DOHH2 (cell line): ENCODE results near the gene RBM33.
"Not testable (repeated sequence)": the region's sequence is repeated elsewhere in the genome, so short reads cannot be mapped to it uniquely, and the experiment has no call there.

Experiments
- EZH2phosphoT487 ChIP-seq: fragments of 200-600 bp; sonication (generic); IDR thresholded peaks from 2 replicates; pipeline ENCODE4 v1.6.1; 2017; ENCODE audit warnings: borderline replicate concordance, mild to moderate bottlenecking, antibody characterized with exemption, low read length, moderate library complexity, mixed read lengths
- TF ChIP-seq, protein P1 (sequence below): fragments of 200-600 bp; sonication (generic); IDR thresholded peaks from one replicate; pipeline ENCODE4 v1.5.1; 2014; ENCODE audit warnings: antibody characterized with exemption, mild to moderate bottlenecking, low read depth, low read length; ENCODE audit not compliant: poor library complexity, severe bottlenecking

DNA sequence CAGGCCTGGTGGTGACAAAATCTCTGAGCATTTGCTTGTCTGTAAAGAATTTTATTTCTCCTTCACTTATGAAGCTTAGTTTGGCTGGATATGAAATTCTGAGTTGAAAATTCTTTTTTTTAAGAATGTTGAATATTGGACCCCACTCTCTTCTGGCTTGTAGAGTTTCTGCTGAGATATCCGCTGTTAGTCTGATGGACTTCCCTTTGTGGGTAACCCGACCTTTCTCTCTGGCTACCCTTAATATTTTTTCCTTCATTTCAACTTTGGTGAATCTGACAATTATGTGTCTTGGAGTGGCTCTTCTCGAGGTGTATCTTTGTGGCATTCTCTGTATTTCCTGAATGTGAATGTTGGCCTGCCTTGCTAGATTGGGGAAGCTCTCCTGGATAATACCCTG, 46.2 kb downstream of the RBM33 start:
- TF ChIP-seq, protein P1, sequence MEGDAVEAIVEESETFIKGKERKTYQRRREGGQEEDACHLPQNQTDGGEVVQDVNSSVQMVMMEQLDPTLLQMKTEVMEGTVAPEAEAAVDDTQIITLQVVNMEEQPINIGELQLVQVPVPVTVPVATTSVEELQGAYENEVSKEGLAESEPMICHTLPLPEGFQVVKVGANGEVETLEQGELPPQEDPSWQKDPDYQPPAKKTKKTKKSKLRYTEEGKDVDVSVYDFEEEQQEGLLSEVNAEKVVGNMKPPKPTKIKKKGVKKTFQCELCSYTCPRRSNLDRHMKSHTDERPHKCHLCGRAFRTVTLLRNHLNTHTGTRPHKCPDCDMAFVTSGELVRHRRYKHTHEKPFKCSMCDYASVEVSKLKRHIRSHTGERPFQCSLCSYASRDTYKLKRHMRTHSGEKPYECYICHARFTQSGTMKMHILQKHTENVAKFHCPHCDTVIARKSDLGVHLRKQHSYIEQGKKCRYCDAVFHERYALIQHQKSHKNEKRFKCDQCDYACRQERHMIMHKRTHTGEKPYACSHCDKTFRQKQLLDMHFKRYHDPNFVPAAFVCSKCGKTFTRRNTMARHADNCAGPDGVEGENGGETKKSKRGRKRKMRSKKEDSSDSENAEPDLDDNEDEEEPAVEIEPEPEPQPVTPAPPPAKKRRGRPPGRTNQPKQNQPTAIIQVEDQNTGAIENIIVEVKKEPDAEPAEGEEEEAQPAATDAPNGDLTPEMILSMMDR = not testable (repeated sequence)
- not testable (repeated sequence) for TF ChIP-seq EZH2phosphoT487
